ENCODE measurements around the gene MAN2A1.
"Not testable (repeated sequence)": the region's sequence is repeated elsewhere in the genome, so short reads cannot be mapped to it uniquely, and the experiment has no call there.

The MAN2A1 gene

GRCh38 chr5:109829331-109829730 lies 139.6 kb downstream of the MAN2A1 start (continued):
- TF ChIP-seq, protein P1, sequence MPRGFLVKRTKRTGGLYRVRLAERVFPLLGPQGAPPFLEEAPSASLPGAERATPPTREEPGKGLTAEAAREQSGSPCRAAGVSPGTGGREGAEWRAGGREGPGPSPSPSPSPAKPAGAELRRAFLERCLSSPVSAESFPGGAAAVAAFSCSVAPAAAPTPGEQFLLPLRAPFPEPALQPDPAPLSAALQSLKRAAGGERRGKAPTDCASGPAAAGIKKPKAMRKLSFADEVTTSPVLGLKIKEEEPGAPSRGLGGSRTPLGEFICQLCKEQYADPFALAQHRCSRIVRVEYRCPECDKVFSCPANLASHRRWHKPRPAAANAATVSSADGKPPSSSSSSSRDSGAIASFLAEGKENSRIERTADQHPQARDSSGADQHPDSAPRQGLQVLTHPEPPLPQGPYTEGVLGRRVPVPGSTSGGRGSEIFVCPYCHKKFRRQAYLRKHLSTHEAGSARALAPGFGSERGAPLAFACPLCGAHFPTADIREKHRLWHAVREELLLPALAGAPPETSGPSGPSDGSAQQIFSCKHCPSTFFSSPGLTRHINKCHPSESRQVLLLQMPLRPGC (tag by site-specific recombination; IDR thresholded peaks at IDR 0.05) = no peak
- no peak for TF ChIP-seq ZSCAN16 (tag by site-specific recombination; IDR thresholded peaks at IDR 0.05)

DNA sequence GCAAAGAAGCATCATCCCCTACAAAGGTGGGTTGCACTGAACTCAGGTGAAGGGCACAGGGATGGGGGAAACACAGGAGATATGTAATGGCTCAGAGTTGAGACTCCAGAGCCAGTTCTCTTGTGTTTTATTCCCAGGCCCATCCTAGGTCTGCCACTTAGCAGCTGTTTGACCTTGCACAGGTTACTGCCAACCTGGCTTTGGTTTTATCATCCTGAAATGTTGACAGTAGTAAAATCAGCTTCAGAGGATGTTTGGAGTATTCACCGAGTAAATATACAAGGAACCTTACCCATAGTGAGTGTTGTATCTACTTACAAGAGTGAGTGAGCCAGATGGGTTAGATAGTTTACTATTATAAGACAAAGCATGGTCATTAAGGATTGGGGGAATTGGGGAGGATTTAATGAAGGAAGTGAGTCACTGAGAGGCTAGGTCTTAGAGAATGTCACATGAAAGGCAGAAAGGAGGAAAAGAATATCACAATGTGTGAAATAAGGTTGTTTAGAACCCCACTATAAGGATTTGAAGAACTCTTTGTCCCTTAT lies 141.3 kb downstream of the MAN2A1 start:
- no peak overlapping the region for H3K27ac ChIP-seq (ENCODE audit: extremely low read depth, low read depth, low read length)
- H3K9me3 ChIP-seq (ENCODE audit: control insufficient read depth, insufficient read depth, low read depth, low read length) = no peaks in the 10 kb centered on the region
- POLR2A ChIA-PET = no interaction called here
- CTCF ChIA-PET = interaction anchor here (1.1 kb wide), 1 partner anchor 11 kb away, joined by 4 read pairs; no protein-coding TSS in a partner anchor
- H3K36me3 ChIP-seq (ENCODE audit: control insufficient read depth in 2 of 2, insufficient read depth in 1 of 2, low read length in 2 of 2) = peaks cover 0 to 6% of the 10 kb centered on the region in 2 experiments; a peak in 2 of 3 replicates
- TF ChIP-seq ZNF792 (tag by site-specific recombination; IDR thresholded peaks at IDR 0.05) = no peak
- TF ChIP-seq KLF16 (tag by site-specific recombination; IDR thresholded peaks at IDR 0.05) = no peak
- no peak for TF ChIP-seq ZFHX2 (tag by site-specific recombination; conservative IDR thresholded peaks at IDR 0.05)
- TF ChIP-seq ZNF514 (tag by site-specific recombination; IDR thresholded peaks at IDR 0.05) = no peak
- TF ChIP-seq SP2 (tag by site-specific recombination; IDR thresholded peaks at IDR 0.05) = no peak
- no peak for TF ChIP-seq ZNF488 (tag by site-specific recombination; IDR thresholded peaks at IDR 0.05)
- TF ChIP-seq, protein P2, sequence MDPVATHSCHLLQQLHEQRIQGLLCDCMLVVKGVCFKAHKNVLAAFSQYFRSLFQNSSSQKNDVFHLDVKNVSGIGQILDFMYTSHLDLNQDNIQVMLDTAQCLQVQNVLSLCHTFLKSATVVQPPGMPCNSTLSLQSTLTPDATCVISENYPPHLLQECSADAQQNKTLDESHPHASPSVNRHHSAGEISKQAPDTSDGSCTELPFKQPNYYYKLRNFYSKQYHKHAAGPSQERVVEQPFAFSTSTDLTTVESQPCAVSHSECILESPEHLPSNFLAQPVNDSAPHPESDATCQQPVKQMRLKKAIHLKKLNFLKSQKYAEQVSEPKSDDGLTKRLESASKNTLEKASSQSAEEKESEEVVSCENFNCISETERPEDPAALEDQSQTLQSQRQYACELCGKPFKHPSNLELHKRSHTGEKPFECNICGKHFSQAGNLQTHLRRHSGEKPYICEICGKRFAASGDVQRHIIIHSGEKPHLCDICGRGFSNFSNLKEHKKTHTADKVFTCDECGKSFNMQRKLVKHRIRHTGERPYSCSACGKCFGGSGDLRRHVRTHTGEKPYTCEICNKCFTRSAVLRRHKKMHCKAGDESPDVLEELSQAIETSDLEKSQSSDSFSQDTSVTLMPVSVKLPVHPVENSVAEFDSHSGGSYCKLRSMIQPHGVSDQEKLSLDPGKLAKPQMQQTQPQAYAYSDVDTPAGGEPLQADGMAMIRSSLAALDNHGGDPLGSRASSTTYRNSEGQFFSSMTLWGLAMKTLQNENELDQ (tag by site-specific recombination; IDR thresholded peaks at IDR 0.05; ENCODE audit: low read depth) = no peak
- no peak for TF ChIP-seq ZNF548 (tag by site-specific recombination; IDR thresholded peaks at IDR 0.05)
- TF ChIP-seq MEIS1 (CRISPR knock-in tag; IDR thresholded peaks at IDR 0.05; ENCODE audit: borderline replicate concordance) = no peak
- TF ChIP-seq ZNF16 (tag by site-specific recombination; IDR thresholded peaks at IDR 0.05; ENCODE audit: low read depth) = no peak
- TF ChIP-seq ZBTB17 (tag by site-specific recombination; IDR thresholded peaks at IDR 0.05) = no peak
- no peak for TF ChIP-seq ZNF558 (tag by site-specific recombination; IDR thresholded peaks at IDR 0.05)
- no peak for TF ChIP-seq KLF8 (tag by site-specific recombination; IDR thresholded peaks at IDR 0.05)
- no peak for TF ChIP-seq SCRT1 (tag by site-specific recombination; IDR thresholded peaks at IDR 0.05; ENCODE audit: borderline replicate concordance)
- TF ChIP-seq ZNF10 (tag by site-specific recombination; IDR thresholded peaks at IDR 0.05) = no peak
- TF ChIP-seq ZFP69B (tag by site-specific recombination; IDR thresholded peaks at IDR 0.05) = no peak
- TF ChIP-seq ZNF324 (tag by site-specific recombination; IDR thresholded peaks at IDR 0.05) = no peak
- no peak overlapping the region for H3K4me3 ChIP-seq (ENCODE audit: low read depth, low read length)
- H3K4me1 ChIP-seq (ENCODE audit: control insufficient read depth, insufficient read depth, low read length) = no peaks in the 10 kb centered on the region

GRCh38 chr5:109832207-109833188 lies 142.8 kb downstream of the MAN2A1 start:
- POLR2A ChIA-PET; CTCF ChIA-PET; H3K27ac ChIP-seq (ENCODE audit: extremely low read depth, low read depth, low read length): not testable (repeated sequence)

More at GRCh38 chr5:109832207-109833188, 142.8 kb downstream of the MAN2A1 start:
- not testable (repeated sequence) for H3K4me3 ChIP-seq (ENCODE audit: low read depth, low read length); H3K4me1 ChIP-seq (ENCODE audit: control insufficient read depth, insufficient read depth, low read length); H3K36me3 ChIP-seq (ENCODE audit: control insufficient read depth in 2 of 2, insufficient read depth in 1 of 2, low read length in 2 of 2); H3K9me3 ChIP-seq (ENCODE audit: control insufficient read depth, insufficient read depth, low read depth, low read length)
